ENCODE measurements around the gene SIGLEC9. TPM values are rescaled to one million over a fixed set of nuclear protein-coding genes. Genes with fewer than 3 reads are reported as not detected.

SIGLEC9 gene
- polyA plus RNA-seq, 3 donors, result 1.5 to 1.8 (median 1.5) TPM

GRCh38 chr19:51179256-51179655 is 54.5 kb downstream of the SIGLEC9 start:
- DNase-seq, result no peak

Other genes starting within 250 kb of the SIGLEC9 start
- gene KLK4, start 213.5 kb upstream of the SIGLEC9 start, polyA plus RNA-seq (ENCODE audit: insufficient read length in 3 of 3), result under 1 TPM in 1 of 3 donors, not detected in 2; 0.06 TPM
- 1 to 10 TPM; 1.6 to 1.9 (median 1.9) TPM for gene KLK5, start 171.9 kb upstream of the SIGLEC9 start, polyA plus RNA-seq (ENCODE audit: insufficient read length in 3 of 3)
- 10 to 100 TPM; 37.7 to 40.8 (median 37.7) TPM for gene KLK6, start 155.3 kb upstream of the SIGLEC9 start, polyA plus RNA-seq (ENCODE audit: insufficient read length in 3 of 3)
- 1 to 10 TPM; 3.3 to 4.5 (median 3.8) TPM for gene KLK7, start 141.0 kb upstream of the SIGLEC9 start, polyA plus RNA-seq (ENCODE audit: insufficient read length in 3 of 3)
- 1 to 10 TPM; 1.8 to 2.8 (median 2.8) TPM for gene KLK8, start 123.3 kb upstream of the SIGLEC9 start, polyA plus RNA-seq (ENCODE audit: insufficient read length in 3 of 3)
- gene KLK10, start 105.2 kb upstream of the SIGLEC9 start, polyA plus RNA-seq (ENCODE audit: insufficient read length in 3 of 3), result under 1 TPM; 0.16 to 0.36 (median 0.24) TPM
- gene KLK11, start 98.3 kb upstream of the SIGLEC9 start, polyA plus RNA-seq (ENCODE audit: insufficient read length in 3 of 3), result under 1 TPM in 1 of 3 donors, not detected in 2; 0.14 TPM
- gene KLK12, start 89.9 kb upstream of the SIGLEC9 start, polyA plus RNA-seq (ENCODE audit: insufficient read length in 3 of 3), result not detected
- gene KLK13, start 59.8 kb upstream of the SIGLEC9 start, polyA plus RNA-seq (ENCODE audit: insufficient read length in 3 of 3), result under 1 TPM; 0.24 to 0.65 (median 0.53) TPM
- gene KLK14, start 42.0 kb upstream of the SIGLEC9 start, polyA plus RNA-seq (ENCODE audit: insufficient read length in 3 of 3), result under 1 TPM; 0.14 to 0.32 (median 0.19) TPM
- gene CTU1, start 16.5 kb upstream of the SIGLEC9 start, polyA plus RNA-seq (ENCODE audit: insufficient read length in 3 of 3), result 1 to 10 TPM; 3.0 to 5.1 (median 4.3) TPM
- gene SIGLEC7, start 17.4 kb downstream of the SIGLEC9 start, polyA plus RNA-seq (ENCODE audit: insufficient read length in 3 of 3), result under 1 TPM; 0.33 to 0.43 (median 0.36) TPM
- 1 to 10 TPM; 1.8 to 2.5 (median 2.3) TPM for gene CD33, start 100.2 kb downstream of the SIGLEC9 start, polyA plus RNA-seq (ENCODE audit: insufficient read length in 3 of 3)
- gene SIGLECL1, start 126.2 kb downstream of the SIGLEC9 start, polyA plus RNA-seq (ENCODE audit: insufficient read length in 3 of 3), result not detected
- 1 to 10 TPM; 1.9 to 4.7 (median 3.5) TPM for gene IGLON5, start 186.7 kb downstream of the SIGLEC9 start, polyA plus RNA-seq (ENCODE audit: insufficient read length in 3 of 3)
- gene VSIG10L, start 217.2 kb downstream of the SIGLEC9 start, polyA plus RNA-seq (ENCODE audit: insufficient read length in 3 of 3), result 1 to 10 TPM; 4.1 to 5.8 (median 5.6) TPM
- 100 to 1,000 TPM; 143 to 171 (median 160) TPM for gene ETFB, start 241.5 kb downstream of the SIGLEC9 start, polyA plus RNA-seq (ENCODE audit: insufficient read length in 3 of 3)
- gene CLDND2, start 244.1 kb downstream of the SIGLEC9 start, polyA plus RNA-seq (ENCODE audit: insufficient read length in 3 of 3), result 1 to 10 TPM; 1.8 to 2.7 (median 2.6) TPM
- gene NKG7, start 247.7 kb downstream of the SIGLEC9 start, polyA plus RNA-seq (ENCODE audit: insufficient read length in 3 of 3), result 1 to 10 TPM; 1.6 to 2.1 (median 1.8) TPM

Data from renal pelvis (tissue), 4 donors.